ENCODE measurements around the gene B3GALT5. TPM values are rescaled to one million over a fixed set of nuclear protein-coding genes. Genes with fewer than 3 reads are reported as not detected.
A peak's percentile ranks its signal among the peaks of the same experiment; 100 is the strongest.

The B3GALT5 gene
- total RNA-seq, 1 donor from 2014 or later: 1.9 TPM

DNA sequence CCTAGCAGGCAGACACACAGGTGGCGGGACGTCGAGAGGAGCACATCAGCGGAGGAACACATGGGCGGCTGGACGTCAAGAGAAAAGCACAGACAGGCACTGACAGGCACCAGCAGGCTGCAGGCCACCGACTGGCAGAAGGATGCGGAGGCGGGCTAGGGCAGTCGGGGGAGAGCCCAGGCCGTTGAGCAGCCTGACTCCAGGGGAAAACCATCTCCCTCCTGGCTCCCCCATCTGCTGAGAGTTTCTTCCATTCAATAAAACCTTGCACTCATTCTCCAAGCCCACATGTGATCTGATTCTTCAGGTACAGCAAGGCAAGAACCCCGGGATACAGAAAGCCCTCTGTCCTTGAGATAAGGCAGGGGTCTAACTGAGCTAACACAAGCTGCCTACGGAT is 25.5 kb downstream of the B3GALT5 start:
- H3K27me3 Mint-ChIP-seq (ENCODE audit: low read depth): peaks cover 16% of the 10 kb centered on the region
- H3K36me3 Mint-ChIP-seq (ENCODE audit: low read depth): no peaks in the 10 kb centered on the region
- peaks cover 31% of the 10 kb centered on the region for H3K4me1 Mint-ChIP-seq
- no peak overlapping the region for H3K27ac Mint-ChIP-seq (ENCODE audit: unreplicated experiment)
- no peaks in the 10 kb centered on the region for H3K9me3 Mint-ChIP-seq
- DNase-seq (ENCODE audit: low read depth, low spot score): no peak
- no peak overlapping the region for H3K4me3 Mint-ChIP-seq
- TF ChIP-seq, protein P1, sequence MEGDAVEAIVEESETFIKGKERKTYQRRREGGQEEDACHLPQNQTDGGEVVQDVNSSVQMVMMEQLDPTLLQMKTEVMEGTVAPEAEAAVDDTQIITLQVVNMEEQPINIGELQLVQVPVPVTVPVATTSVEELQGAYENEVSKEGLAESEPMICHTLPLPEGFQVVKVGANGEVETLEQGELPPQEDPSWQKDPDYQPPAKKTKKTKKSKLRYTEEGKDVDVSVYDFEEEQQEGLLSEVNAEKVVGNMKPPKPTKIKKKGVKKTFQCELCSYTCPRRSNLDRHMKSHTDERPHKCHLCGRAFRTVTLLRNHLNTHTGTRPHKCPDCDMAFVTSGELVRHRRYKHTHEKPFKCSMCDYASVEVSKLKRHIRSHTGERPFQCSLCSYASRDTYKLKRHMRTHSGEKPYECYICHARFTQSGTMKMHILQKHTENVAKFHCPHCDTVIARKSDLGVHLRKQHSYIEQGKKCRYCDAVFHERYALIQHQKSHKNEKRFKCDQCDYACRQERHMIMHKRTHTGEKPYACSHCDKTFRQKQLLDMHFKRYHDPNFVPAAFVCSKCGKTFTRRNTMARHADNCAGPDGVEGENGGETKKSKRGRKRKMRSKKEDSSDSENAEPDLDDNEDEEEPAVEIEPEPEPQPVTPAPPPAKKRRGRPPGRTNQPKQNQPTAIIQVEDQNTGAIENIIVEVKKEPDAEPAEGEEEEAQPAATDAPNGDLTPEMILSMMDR (conservative IDR thresholded peaks at IDR 0.05): no peak

DNA sequence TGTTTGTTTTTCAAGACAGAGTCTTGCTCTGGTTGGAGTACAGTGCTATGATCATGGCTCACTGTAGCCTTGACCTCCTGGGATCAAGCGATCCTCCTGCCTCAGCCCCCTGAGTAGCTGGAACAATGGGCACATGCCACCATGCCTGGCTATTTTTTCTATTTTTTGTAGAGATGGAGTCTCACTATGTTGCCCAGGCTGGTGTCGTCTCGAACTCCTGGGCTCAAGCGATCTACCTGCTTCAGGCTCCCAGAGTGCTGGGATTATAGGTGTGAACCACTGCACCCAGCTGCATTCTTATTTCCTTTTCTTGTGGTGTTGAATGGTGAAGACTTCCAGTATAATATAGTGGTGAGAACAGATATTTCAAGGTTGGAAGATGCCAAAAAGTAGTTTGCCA is 28.0 kb downstream of the B3GALT5 start:
- peaks cover 53% of the 10 kb centered on the region for H3K4me1 Mint-ChIP-seq
- H3K27me3 Mint-ChIP-seq (ENCODE audit: low read depth): peaks cover 16% of the 10 kb centered on the region
- peak overlapping the region; percentile 5 for H3K27ac Mint-ChIP-seq (ENCODE audit: unreplicated experiment)
- no peaks in the 10 kb centered on the region for H3K9me3 Mint-ChIP-seq
- H3K36me3 Mint-ChIP-seq (ENCODE audit: low read depth): no peaks in the 10 kb centered on the region
- no peak overlapping the region for H3K4me3 Mint-ChIP-seq
- TF ChIP-seq, protein P1 (conservative IDR thresholded peaks at IDR 0.05): no peak
- DNase-seq (ENCODE audit: low read depth, low spot score): no peak

DNA sequence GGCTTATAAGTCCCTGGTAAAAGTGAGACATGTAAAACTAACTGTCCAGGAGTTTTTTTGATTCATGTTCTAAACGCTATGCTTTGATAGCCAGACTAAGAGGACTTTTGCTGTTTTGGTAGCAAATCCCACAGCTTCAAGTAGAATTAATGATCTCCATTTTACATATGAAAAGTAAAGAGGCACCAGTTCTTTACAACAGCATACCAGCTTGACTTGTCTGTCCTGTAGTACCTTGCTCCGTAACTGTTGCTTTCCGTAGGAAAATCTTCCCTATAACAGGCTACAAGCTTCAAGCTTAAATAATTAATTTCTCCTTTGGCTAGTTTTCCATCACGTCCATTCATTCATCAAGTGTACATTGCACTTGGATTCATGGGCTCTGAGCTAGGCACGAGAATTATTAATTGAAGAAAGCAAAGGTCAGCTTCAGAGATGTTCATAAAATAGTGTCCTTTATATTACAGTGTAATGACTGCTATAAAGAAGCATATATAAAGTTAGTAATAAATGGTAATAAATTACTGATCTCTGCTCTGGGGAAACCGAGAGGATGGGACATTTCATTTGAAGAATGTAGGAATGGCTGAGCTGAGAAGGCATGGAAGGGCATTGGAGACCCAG is 29.2 kb downstream of the B3GALT5 start:
- DNase-seq (ENCODE audit: low read depth, low spot score): no peak
- Mint-ChIP-seq H3K27ac (ENCODE audit: unreplicated experiment) (no peak overlapping the region), H3K4me1 (peaks cover 53% of the 10 kb centered on the region), H3K27me3 (ENCODE audit: low read depth) (peaks cover 7% of the 10 kb centered on the region), H3K9me3 (no peaks in the 10 kb centered on the region), H3K36me3 (ENCODE audit: low read depth) (no peaks in the 10 kb centered on the region), H3K4me3 (no peak overlapping the region)
- TF ChIP-seq, protein P1 (conservative IDR thresholded peaks at IDR 0.05): no peak

DNA sequence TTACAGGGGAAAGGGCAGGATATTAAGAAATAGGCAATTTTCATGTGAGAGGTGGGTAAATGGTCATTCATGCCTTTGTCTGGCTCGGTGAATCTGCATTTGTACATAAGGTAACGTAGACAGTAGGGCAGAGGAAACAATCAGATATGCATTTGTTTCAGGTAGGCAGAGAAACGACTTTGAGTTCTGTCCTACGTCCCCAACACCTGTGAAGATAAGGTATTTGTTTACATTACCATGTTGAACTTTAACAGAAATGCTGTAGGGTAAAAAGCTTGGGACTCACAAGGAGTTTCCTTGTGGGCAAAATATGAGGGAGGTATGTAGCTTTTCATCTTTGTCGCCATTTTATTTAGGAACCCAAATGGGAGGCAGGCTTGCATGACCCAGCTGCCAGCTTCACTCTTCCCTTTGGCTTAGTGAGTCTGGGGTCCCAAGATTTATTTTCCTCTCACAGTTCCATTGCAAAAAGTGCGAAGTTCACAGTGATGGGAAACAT is 31.4 kb downstream of the B3GALT5 start:
- Mint-ChIP-seq H3K27ac (ENCODE audit: unreplicated experiment) (no peak overlapping the region), H3K4me3 (no peak overlapping the region), H3K36me3 (ENCODE audit: low read depth) (no peaks in the 10 kb centered on the region), H3K9me3 (no peaks in the 10 kb centered on the region), H3K4me1 (peaks cover 37% of the 10 kb centered on the region), H3K27me3 (ENCODE audit: low read depth) (peaks cover 7% of the 10 kb centered on the region)
- TF ChIP-seq, protein P1 (conservative IDR thresholded peaks at IDR 0.05): no peak
- DNase-seq (ENCODE audit: low read depth, low spot score): no peak

DNA sequence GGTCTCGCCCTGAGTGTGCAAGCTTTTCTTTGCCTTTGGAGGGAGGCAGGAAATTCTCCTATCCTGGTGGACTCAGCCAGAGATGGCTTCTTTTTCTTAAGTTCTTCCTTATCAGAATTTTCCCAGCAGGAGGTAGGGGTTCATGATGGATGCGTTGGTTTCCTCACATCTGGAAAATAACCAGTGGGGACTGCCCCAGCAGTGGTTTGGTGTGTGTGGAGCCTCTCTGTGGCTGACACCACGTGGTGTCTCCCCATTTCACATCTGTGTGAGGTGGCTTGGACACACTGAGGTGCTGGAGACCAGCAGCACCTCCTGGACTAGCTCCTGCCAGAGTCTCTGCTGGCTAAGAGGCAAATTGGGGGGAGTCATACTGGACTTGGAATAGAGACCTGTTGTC is 32.6 kb downstream of the B3GALT5 start:
- peaks cover 7% of the 10 kb centered on the region for H3K27me3 Mint-ChIP-seq (ENCODE audit: low read depth)
- H3K9me3 Mint-ChIP-seq: no peaks in the 10 kb centered on the region
- H3K4me3 Mint-ChIP-seq: no peak overlapping the region
- peaks cover 3% of the 10 kb centered on the region for H3K36me3 Mint-ChIP-seq (ENCODE audit: low read depth)
- H3K4me1 Mint-ChIP-seq: peaks cover 37% of the 10 kb centered on the region
- TF ChIP-seq, protein P1 (conservative IDR thresholded peaks at IDR 0.05): no peak
- no peak for DNase-seq (ENCODE audit: low read depth, low spot score)
- H3K27ac Mint-ChIP-seq (ENCODE audit: unreplicated experiment): no peak overlapping the region
